ENCODE data around the gene HDAC4. TPM values are rescaled to one million over a fixed set of nuclear protein-coding genes. Genes with fewer than 3 reads are reported as not detected.

Gene HDAC4
- total RNA-seq, 1 experiment from 2014 or later, result 40.1 TPM

DNA sequence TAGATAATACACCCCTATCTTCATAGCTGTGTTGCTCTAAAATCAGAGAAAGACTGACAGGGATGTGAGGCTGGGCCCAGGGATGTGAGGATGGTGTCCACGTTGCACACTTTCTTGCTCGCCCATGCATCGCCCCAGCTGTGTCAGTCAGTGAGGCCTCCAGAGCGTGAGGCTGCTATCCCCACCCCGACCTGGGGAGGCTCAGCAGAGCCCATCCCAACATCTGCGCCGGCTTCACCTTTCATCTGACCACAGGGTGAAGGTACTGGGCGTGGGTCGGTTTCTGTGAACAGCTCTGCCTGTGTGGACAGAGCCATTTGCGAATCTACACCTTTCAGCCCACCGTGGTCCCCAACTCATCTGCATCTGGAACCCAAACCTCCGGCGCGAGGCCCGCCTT, 255.7 kb downstream of the HDAC4 start:
- no peak overlapping the region for H3K4me3 ChIP-seq (ENCODE audit: low read depth in 2 of 2, low read length in 2 of 2)
- H3K27ac ChIP-seq (ENCODE audit: low read length), result no peak overlapping the region
- no peaks in the 10 kb centered on the region for H3K27me3 ChIP-seq (ENCODE audit: control insufficient read depth, insufficient read depth, low read length)
- in situ Hi-C loops (cut with HindIII; ENCODE audit: low pct_unique_long_range_greater_than_20kb, low sequenced_read_pairs), result no loop called here
- no peaks in the 10 kb centered on the region for H3K9me3 ChIP-seq (ENCODE audit: control insufficient read depth, insufficient read depth, low read depth, low read length)
- CTCF ChIA-PET, result no interaction called here
- DNase-seq (ENCODE audit: low read depth, low spot score) (no peak), ATAC-seq (no peak)
- TF ChIP-seq, protein P1, sequence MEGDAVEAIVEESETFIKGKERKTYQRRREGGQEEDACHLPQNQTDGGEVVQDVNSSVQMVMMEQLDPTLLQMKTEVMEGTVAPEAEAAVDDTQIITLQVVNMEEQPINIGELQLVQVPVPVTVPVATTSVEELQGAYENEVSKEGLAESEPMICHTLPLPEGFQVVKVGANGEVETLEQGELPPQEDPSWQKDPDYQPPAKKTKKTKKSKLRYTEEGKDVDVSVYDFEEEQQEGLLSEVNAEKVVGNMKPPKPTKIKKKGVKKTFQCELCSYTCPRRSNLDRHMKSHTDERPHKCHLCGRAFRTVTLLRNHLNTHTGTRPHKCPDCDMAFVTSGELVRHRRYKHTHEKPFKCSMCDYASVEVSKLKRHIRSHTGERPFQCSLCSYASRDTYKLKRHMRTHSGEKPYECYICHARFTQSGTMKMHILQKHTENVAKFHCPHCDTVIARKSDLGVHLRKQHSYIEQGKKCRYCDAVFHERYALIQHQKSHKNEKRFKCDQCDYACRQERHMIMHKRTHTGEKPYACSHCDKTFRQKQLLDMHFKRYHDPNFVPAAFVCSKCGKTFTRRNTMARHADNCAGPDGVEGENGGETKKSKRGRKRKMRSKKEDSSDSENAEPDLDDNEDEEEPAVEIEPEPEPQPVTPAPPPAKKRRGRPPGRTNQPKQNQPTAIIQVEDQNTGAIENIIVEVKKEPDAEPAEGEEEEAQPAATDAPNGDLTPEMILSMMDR (IDR thresholded peaks at IDR 0.05), result no peak
- TF ChIP-seq TCF7L2 (IDR thresholded peaks at IDR 0.05; ENCODE audit: low read depth, low read length) (no peak), SIN3A (IDR thresholded peaks at IDR 0.05; ENCODE audit: borderline replicate concordance, insufficient read depth, low read depth, low read length) (no peak), POLR2AphosphoS5 (IDR thresholded peaks at IDR 0.05; ENCODE audit: low read depth, low read length) (no peak)
- TF ChIP-seq, protein P2, sequence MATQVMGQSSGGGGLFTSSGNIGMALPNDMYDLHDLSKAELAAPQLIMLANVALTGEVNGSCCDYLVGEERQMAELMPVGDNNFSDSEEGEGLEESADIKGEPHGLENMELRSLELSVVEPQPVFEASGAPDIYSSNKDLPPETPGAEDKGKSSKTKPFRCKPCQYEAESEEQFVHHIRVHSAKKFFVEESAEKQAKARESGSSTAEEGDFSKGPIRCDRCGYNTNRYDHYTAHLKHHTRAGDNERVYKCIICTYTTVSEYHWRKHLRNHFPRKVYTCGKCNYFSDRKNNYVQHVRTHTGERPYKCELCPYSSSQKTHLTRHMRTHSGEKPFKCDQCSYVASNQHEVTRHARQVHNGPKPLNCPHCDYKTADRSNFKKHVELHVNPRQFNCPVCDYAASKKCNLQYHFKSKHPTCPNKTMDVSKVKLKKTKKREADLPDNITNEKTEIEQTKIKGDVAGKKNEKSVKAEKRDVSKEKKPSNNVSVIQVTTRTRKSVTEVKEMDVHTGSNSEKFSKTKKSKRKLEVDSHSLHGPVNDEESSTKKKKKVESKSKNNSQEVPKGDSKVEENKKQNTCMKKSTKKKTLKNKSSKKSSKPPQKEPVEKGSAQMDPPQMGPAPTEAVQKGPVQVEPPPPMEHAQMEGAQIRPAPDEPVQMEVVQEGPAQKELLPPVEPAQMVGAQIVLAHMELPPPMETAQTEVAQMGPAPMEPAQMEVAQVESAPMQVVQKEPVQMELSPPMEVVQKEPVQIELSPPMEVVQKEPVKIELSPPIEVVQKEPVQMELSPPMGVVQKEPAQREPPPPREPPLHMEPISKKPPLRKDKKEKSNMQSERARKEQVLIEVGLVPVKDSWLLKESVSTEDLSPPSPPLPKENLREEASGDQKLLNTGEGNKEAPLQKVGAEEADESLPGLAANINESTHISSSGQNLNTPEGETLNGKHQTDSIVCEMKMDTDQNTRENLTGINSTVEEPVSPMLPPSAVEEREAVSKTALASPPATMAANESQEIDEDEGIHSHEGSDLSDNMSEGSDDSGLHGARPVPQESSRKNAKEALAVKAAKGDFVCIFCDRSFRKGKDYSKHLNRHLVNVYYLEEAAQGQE (IDR thresholded peaks at IDR 0.05; ENCODE audit: insufficient read depth in 1 of 2, low read depth in 2 of 2, low read length in 1 of 2), result no peak
- no peaks in the 10 kb centered on the region for H3K36me3 ChIP-seq (ENCODE audit: control insufficient read depth, insufficient read depth, low read length)
- no peaks in the 10 kb centered on the region for H3K4me1 ChIP-seq (ENCODE audit: control insufficient read depth, insufficient read depth, low read length)
- no TSS peak for BruUV-seq (replicated peaks)
- intact Hi-C loops (cut with micrococcal nuclease; ENCODE audit: unreplicated experiment), result no loop called here
- POLR2A ChIA-PET, result no interaction called here

DNA sequence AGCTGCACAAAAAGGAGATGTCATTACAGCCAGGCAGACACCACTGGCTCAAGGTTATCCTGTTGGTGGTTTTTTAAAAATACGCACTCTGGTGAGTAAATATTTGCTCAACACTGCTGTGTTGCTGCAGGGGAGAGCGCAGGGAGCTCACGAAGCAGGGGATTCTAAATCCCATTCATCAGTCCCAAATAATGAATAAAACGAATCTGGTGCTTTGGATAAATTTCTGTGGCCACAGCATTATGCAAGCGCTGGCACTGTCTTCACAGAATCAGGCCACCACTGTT, 256.2 kb downstream of the HDAC4 start:
- CTCF ChIA-PET, result no interaction called here
- intact Hi-C loops (cut with micrococcal nuclease; ENCODE audit: unreplicated experiment), result no loop called here

More for the DNA sequence above, 256.2 kb downstream of the HDAC4 start:
- Histone ChIP-seq H3K36me3 (ENCODE audit: control insufficient read depth, insufficient read depth, low read length) (no peaks in the 10 kb centered on the region), H3K9me3 (ENCODE audit: control insufficient read depth, insufficient read depth, low read depth, low read length) (no peaks in the 10 kb centered on the region), H3K4me3 (ENCODE audit: low read depth in 2 of 2, low read length in 2 of 2) (no peak overlapping the region), H3K4me1 (ENCODE audit: control insufficient read depth, insufficient read depth, low read length) (no peaks in the 10 kb centered on the region), H3K27me3 (ENCODE audit: control insufficient read depth, insufficient read depth, low read length) (no peaks in the 10 kb centered on the region), H3K27ac (ENCODE audit: low read length) (no peak overlapping the region)
- in situ Hi-C loops (cut with HindIII; ENCODE audit: low pct_unique_long_range_greater_than_20kb, low sequenced_read_pairs), result no loop called here
- DNase-seq (ENCODE audit: low read depth, low spot score) (no peak), ATAC-seq (no peak)
- BruUV-seq (replicated peaks), result no TSS peak
- TF ChIP-seq POLR2AphosphoS5 (IDR thresholded peaks at IDR 0.05; ENCODE audit: low read depth, low read length), result no peak
- TF ChIP-seq, protein P1 (IDR thresholded peaks at IDR 0.05), result no peak
- no peak for TF ChIP-seq TCF7L2 (IDR thresholded peaks at IDR 0.05; ENCODE audit: low read depth, low read length)
- no peak for TF ChIP-seq SIN3A (IDR thresholded peaks at IDR 0.05; ENCODE audit: borderline replicate concordance, insufficient read depth, low read depth, low read length)
- TF ChIP-seq, protein P2 (IDR thresholded peaks at IDR 0.05; ENCODE audit: insufficient read depth in 1 of 2, low read depth in 2 of 2, low read length in 1 of 2), result no peak
- POLR2A ChIA-PET, result no interaction called here
